Stimulated activated CD8-positive, alpha-beta memory T cell treated with anti-CD3 and anti-CD28 coated beads, Interleukin-7, amount 100 ng/mL, for 4 hours (primary cell): ENCODE data around the gene SPI1.
A peak's percentile ranks its signal among the peaks of the same experiment; 100 is the strongest.

Experiments
- DNase-seq, 2 donors: peaks; one replicate each; pipeline ENCODE4 v3.0.0-alpha.2; 2020; ENCODE audit warnings: low read depth in 2 of 2

The SPI1 gene

GRCh38 chr11:47406896-47407745 is 28.8 kb upstream of the SPI1 start:
- DNase-seq, result no peak

- DNase-seq, result no peak
These were observed 25.2 kb upstream of the SPI1 start for GRCh38 chr11:47403571-47403970.

GRCh38 chr11:47403135-47403534 is 24.8 kb upstream of the SPI1 start:
- DNase-seq, result no peak

- DNase-seq, result no peak
These were observed 22.5 kb upstream of the SPI1 start for GRCh38 chr11:47400768-47401279.

DNA sequence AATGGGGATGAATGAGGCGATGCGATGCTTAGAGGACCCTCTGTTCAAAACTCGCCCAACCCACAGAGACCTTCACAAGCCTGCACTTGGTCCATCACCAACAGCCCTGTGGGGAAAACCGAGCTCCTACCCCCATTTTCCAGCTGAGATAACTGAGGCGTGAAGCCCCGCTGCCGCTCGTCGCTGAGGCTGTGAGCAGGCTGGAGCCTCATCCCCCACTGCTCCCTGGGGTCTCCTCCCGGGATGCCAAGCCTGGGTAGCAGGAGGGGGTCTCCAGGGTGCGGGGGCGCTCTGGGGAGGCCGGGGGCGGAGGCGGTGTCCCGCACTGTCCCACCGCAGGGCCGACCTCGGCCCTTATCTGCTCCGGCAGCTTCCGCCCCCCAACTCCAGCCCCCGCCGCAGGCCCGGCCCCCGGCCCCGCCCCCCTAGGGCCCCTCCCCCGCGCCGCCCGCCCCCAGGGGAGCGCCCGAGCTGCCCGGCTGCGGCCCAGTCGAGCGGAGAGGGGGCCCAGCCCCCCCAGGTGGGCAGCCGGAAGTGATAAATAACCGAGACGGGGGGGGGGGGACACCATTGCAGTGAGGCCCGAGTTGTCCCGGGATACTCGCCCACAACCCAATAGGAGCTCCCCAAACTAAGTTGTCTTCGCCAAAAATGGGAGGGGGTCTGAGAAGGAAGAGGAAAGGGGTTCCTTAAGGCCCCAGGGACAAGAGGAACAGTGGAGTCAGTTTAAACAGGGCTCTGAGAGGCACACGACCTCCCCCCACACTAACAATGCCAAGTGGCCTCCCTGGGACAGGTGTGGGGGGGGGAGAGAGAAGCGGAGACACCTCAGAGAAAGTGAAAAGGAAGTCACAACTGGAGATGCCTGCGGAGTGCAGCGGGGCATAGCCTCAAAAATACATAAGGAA is 21.8 kb upstream of the SPI1 start:
- peak in 1 of 2 donors; percentile 38 for DNase-seq

DNA sequence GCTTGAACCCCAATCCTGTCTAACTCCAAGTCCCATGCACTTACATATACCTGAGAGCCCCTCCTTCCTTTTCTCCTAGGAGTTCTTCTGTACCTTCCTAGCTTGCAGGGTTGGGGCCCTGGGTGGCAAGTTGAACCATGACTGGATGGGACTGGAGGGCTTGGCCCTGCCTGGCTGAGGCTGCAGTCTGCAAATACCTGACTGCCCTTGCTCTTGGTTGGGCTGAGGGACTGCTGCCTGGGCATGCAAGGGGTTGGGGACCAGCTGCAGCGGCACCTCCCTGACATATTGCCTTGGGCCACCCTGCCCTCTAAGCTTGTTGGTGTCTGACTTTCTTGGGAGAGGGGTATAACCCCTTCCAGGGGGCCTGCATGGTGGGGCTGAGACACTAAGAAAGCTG is 20.2 kb upstream of the SPI1 start:
- DNase-seq, result no peak

DNA sequence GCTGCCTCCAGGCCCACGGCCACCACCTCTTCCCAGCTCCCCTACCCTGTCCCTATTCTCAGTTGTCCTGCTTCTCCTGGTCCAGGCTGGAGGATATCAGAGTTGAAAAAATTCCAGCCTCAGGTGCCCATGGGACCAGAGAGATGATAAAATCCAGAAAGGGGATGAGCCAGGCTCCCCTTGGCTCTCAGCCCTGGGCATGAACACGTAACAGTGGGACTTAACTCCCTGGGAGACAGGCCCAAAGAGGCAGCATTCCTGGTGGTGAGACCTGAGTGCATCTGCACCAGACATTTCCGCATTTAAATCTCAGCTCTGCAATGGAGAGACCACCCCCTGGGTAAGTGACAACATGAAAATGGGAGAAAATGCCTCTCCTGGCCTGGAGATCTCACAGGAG is 19.7 kb upstream of the SPI1 start:
- no peak for DNase-seq

DNA sequence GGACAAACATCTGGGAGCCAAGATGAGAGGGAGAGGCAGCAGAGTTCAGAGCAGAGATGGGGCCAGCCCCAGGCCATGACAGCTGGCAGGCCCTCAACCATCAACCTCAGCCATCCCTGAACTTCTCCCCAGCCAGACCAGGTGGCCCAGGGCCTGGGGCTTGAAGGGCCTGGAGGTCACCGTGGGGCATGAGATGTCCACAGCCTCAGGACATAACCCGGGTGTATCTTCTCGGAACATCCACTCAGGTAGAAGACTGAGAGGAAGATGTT is 17.6 kb upstream of the SPI1 start:
- DNase-seq, result no peak

DNA sequence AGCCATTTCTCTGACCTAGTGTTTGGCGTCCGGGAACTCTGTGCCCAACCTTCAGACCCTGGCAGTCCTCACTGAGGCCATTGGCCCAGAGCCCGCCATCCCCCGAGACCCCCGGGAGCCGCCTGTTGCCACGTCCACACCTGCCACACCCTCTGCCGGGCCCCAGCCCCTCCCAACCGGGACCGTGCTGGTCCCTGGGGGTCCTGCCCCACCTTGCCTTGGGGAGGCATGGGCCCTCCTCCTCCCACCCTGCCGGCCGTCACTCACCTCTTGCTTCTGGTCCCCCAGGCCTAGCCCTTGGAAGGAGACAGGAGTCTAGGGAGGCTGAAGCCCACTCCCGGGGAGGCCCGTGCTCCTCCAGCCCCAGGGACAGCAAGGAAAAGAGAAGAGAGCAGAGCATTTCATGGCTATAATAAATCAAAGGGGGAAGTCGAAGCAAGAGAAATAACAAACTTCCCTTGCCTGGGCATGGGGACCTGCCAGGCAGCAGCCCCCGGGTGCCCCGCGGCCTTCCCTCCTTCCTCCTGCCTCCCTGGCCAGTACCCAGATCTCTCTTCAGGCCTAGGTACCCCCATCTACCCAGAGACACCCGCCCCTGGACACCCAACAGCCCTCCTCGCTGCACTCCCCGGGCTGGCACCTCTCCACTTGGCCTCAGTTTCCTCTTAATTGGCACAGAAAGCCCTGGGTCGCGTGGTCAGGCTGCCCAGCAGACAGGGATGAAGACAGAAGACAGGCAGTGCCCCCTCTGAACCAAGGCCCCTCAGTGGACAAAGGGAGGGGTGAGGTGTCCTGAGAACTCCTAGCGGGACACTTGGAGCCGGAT is 17.1 kb upstream of the SPI1 start:
- no peak for DNase-seq

DNA sequence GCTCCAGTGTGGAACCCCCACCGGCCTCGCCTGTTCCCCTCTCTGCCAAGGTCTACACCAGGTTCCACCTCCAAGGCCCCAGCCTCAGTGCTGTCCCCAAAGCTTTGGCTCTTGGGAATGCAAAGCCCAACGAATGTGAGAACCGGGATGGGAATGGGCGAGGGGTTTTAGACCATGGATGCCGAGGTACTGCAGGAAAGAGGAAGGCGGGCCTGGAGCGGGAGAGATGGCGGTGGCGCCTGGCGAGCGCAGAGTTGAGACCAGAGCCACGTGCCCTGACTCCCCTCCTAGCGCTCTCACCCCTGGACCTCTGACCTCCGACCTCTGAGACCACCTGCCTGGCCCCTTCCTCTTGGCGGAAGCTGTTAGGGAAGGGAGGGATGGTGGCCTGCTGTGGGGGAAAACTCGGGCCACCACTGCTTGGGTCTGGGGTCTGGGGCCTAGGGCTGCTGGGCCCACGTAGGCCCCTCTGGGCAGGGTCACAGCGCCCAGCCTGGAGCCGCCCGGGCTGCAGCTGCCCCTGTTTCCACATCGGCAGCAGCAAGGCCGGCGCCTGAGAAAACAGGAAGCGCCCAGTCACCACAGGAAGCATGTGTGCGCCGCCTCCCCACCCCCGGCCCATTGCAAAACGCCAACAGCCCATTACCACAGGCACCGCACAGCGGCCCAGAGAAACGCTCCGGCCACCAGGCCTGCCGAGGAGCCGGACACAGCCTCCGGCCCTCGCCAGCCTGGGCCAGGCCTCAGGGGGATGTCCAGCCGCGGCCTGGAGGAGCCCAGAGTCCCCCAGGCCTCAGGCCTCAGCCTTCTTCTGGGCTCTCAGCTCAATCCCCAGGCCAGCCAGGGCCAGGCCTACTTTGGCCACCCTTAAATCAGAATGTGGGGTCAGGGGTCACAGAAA is 16.2 kb upstream of the SPI1 start:
- DNase-seq, result peak in 1 of 2 donors; percentile 52

- no peak for DNase-seq
These were observed 15.6 kb upstream of the SPI1 start for GRCh38 chr11:47394050-47394321.

DNA sequence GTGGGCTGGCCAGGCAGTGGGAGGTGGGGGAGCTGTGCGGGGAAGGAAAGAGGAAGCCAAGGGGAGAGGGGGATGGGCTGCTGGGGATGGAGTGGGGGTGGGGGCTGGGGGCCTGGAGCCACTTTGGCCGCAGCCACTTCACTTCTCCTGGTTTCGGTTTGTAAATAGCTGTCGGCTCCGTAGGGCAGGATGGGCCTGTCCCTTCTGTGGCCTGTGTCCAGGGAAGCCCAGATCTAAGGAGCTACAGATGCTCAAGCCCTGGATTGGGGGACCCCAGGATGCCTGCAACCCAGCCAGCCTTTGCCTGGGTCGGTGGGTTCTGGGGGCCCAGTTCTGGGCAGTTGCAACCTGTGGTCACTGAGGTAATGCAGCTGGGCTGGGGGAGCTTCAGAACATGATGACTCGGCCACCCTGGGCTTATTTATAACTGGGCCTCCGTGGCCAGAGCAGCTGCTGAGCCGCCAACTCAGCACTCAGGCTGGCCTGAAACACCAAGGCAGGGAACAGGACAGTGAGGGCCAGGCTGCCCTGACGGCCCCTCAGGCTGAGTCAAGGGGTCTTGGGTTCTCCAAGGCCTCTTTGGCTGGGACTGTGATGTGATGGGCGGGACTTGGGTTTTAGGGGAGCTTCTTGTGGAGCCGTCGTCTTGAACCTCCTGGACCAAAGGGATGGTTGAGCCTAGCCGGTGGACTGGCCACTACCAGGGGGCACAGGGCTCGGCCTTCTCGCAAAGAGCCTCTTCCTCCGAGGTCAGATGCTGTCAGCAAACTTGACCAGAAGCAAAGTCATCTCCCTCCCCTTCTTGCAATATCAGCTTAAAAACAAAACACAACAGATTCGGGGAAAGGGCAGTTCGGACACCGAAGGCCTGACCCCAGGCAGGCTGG is 15.1 kb upstream of the SPI1 start:
- no peak for DNase-seq

DNA sequence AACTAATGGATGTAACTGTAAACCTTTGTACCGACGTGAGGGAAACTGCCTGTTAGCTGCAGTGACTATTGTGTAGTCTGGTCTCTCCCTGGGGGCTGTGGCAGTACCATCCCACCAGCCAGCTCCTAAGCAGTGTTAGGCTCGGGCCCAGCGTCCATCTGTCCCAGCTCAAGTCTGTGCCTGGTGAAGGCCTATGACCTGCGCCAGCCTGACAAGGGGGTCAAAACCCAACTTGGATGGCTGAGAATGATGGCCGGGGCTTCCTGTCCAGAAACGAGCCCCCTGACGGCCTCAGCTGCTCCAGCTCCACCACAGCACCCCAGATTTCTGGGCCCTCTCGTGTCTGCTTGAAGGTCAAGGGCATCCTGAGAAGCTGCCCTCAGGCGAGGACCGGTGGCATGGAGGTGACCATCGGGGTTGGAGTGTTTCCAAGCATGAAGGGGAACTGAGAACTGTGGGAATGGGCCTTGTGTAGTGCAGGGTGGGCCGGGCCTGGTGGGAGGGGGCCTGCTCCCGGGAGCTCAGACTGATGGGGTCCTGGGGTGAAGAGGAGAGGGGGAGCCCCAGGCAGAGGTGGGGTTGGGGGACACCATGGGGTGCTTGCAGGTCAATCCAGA is 14.3 kb upstream of the SPI1 start:
- DNase-seq, result no peak

- no peak for DNase-seq
These were observed 13.5 kb upstream of the SPI1 start for GRCh38 chr11:47391711-47392432.

DNA sequence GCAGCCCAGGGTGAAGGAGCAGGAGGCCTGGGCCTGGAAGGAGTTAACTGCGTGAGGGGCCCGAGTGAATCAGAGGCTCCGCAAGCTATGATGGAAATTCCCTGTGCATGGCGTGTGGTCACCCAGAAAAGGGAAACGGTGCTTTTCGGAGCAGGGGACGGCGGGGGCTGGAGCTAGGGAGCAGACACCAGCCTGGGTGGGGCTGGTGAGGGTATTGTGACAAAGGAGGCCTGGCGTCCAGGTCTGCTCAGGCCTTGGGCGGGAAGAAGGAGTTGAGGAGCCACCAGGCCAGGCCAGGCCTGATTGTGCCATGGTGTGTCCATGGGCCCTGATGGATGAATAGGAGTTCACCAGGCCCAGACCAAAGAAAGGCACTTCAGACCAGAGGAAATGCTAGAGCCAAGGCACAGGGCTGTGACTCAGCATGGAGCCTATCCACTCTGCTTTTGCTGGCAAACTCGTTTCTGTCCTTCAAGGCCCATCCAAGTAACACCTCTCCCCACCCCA is 12.8 kb upstream of the SPI1 start:
- DNase-seq, result no peak

DNA sequence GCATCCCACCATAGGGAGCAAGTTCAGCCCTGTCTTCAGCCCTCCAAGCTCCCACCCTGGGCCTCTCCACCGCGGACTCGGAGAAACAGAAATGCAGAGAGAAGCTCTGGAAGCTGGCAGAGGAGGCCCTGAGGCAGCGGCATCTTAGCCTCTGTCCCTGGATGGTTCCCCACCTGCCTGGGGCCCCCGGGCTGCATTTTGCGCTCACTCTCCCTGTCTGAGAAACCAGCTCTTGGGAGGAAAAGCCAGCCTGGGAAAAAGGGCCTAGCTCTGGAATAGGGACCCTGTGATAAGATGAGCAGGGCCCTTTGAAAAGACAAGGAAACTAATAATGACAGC is 12.0 kb upstream of the SPI1 start:
- no peak for DNase-seq

DNA sequence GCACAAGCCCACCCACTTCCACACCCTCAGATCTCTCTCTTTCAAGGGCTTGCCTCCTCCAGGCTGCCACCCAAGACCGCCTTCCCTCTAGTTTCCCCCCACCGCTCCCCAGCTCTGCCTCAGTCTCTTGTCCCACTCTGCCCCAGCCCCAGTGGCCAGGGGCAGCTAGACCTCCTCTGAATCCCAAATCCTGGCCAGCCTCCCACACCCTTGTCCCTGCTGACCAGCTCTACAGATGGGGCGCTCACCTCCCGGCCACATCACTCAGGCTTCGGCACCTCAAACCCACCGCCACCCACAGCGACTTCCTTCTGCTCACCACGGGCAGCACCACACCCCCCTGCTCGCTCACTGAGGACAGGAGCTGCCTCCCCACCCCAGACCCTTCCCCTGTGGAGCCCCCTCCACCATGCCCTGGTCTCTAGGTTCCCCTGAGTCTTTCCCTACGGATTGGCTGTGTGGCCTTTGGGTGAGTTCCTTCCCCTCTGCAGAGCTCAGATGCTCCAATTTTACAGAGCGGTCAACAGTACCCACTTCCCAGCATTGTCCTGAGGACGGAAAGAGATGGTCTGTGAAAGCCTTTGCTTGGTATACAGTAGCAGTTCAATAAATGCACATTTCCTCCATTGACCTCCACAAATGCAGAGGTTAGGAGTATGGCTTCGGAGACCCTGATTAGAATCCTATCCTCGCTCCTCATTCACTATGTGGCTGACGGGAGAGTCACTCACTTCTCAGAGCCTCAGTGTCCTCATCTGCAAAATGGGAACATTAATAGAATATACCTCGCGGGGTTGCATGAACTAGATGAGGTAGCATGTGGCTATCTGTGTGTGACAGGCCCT is 11.5 kb upstream of the SPI1 start:
- no peak for DNase-seq
